Stomach (tissue), 4 donors: ENCODE data around the gene ARHGAP1.

Experiments used
- POLR2A ChIP-seq, 4 donors: fragments of 450-650 bp; IDR thresholded peaks; one replicate each; pipeline ENCODE4 v1.6.1; 2016; ENCODE audit warnings: antibody characterized with exemption in 4 of 4, control low read depth in 2 of 4, mild to moderate bottlenecking in 1 of 4, moderate library complexity in 1 of 4
- POLR2AphosphoS5 ChIP-seq, 3 donors: sonication (generic); formaldehyde crosslinking; IDR thresholded peaks; one replicate each; pipeline ENCODE4 v1.6.1; 2016; ENCODE audit warnings: antibody characterized with exemption in 3 of 3
- TF ChIP-seq, protein P1 (sequence below), 7 experiments: fragments of 450-650 bp in 4 of 7; fragments of 200-600 bp in 3 of 7; sonication (generic) in 3 of 7; IDR thresholded peaks; one replicate each; pipeline ENCODE4 v1.5.1; 2016 to 2019; ENCODE audit warnings: antibody characterized with exemption in 7 of 7, control low read depth in 2 of 7, mild to moderate bottlenecking in 1 of 7

DNA sequence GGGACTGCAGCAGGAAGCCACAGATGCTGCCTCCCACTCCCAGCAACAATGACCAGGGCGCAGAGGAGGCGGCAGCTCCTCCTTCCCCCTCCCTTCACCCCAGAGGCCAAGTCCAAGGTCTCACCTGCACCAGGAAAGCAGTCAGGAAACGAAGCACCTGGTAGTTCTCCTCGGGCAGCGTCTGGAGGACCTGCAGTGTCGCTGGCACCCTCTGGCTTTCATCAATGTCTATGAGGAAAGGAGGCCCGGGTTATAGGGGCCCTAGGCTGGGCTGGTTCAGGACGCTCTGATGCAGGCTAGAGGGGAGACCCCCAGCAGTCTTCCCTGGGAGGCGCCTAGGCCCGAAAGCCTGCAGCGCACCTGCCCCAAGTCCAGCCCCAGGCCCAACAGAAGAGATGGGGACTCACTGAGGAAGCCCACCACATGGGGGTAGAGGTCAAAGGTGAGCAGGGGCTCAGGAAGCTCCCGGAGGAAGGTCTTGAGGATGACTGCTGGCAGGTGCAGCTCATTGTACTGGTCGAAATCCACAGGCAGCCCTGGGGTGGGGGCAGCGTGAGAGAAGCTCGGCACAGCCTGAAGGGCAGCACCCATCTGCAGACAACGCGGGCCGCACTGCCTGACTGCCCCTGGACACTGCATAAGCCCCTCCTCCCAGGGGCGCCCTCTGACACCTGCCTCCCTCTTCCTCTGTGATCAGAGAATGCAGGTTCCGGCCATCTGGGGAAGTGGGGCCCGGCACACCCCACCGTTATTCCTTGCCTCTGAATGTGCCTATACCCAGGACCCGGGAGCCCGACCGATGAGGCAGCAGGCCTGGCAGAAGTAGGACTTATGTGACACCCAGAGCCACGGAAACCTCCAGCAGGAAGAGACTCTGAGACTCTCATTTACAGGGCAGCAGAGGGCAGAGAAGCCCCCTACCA is 20.9 kb downstream of the ARHGAP1 start:
- TF ChIP-seq, protein P1, sequence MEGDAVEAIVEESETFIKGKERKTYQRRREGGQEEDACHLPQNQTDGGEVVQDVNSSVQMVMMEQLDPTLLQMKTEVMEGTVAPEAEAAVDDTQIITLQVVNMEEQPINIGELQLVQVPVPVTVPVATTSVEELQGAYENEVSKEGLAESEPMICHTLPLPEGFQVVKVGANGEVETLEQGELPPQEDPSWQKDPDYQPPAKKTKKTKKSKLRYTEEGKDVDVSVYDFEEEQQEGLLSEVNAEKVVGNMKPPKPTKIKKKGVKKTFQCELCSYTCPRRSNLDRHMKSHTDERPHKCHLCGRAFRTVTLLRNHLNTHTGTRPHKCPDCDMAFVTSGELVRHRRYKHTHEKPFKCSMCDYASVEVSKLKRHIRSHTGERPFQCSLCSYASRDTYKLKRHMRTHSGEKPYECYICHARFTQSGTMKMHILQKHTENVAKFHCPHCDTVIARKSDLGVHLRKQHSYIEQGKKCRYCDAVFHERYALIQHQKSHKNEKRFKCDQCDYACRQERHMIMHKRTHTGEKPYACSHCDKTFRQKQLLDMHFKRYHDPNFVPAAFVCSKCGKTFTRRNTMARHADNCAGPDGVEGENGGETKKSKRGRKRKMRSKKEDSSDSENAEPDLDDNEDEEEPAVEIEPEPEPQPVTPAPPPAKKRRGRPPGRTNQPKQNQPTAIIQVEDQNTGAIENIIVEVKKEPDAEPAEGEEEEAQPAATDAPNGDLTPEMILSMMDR (IDR thresholded peaks at IDR 0.05), result no peak
- TF ChIP-seq POLR2A (IDR thresholded peaks at IDR 0.05) (no peak), POLR2AphosphoS5 (IDR thresholded peaks at IDR 0.05) (no peak)
